GM19238 (cell line): Measurements from ENCODE around the gene CHST3.
"Not testable (repeated sequence)": the region's sequence is repeated elsewhere in the genome, so short reads cannot be mapped to it uniquely, and the experiment has no call there.

Source experiments
- DNase-seq: peaks from one replicate; pipeline ENCODE4 v3.0.0; 2011; ENCODE audit warnings: low spot score; ENCODE audit not compliant: insufficient read length

CHST3 gene

DNA sequence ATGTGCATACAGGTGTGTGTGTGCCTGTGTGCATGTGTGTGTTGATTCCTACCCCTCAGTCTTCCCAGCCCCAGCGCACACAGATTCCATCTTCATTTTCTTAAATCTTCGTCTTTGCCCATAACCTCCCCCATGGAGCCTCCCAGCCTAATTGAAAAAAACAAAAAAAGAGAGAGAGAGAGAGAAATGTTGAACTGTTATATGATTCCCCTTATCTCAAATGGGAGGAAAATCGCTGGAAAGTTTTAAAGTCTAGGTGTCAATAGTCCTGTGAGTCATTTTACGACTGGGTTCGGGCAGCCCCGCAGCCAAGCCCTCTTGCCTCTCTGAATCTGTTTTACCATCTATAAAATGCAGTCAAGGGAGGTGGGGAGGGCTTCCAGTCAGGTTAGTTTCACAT lies 63.3 kb downstream of the CHST3 start:
- DNase-seq: no peak

DNA sequence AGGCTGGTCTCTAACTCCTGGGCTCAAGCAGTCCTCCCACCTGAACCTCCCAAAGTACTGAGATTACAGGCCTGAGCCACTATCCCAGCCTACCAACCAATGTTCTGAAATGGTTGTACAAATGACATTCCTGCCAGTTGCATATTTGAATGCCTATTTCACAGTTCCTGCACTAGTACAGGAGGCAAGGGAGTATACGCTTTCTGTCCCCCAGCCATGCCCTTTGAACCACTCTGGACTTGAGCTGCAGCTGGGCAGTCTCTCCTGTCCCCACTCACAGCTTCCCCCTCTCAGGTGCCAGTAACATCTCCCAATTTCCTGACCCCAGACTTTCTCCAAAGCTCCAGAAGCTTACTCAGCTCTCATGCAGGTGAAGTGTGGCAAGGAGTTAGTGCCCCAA lies 65.2 kb downstream of the CHST3 start:
- DNase-seq: no peak

DNA sequence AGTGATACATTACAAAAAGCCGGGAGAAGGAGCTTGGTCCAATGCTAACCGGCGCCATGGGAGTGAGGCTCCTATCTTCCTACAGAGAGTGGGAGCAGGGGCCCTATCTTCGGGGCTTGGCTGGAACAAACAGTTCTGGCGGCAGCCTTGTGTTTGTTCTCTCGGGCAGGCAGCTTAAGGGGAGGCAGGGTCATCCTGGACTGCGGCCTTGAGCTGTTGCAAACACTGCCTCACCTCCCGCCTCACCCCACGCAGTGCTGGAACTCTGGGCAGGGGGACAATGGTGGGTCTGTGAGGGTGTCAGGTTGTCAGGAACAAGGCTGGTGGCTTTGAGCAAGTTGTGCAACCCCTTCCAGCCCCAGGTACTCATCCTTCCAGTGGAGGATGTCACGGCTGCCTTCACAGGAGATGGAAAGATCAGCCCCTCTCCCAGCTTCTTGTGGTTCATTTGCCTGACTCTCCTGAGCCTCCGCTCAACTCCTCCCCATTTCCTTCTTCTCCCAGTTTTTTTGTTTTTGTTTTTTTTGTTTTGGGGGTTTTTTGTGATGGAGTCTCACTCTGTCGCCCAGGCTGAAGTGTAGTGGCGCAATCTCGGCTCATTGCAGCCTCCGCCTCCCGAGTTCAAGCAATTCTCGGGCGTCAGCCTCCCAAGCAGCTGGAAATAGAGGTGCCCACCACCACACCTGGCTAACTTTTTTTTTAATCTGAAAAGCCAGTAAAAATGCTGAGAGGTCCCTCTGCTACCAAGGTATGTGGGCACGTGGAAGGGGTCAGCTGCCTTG lies 66.8 kb downstream of the CHST3 start:
- DNase-seq: no peak

DNA sequence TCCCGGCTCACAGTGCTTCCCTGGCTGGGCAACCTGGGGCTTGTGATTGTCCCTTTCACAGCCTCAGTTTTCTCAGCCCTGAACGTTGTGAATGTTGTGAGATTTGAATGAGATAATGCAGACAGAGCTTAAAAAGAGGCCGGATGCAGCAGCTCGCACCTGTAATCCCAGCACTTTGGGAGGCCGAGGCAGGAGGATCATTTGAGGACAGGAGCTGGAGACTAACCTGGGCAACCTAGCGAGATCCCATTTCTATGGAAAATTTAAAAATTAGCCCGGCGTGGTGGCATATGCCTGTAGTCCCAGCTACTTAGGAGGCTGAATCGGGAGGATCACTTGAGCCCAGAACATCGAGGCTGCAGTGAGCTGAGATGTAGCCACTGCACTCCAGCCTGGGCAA lies 67.5 kb downstream of the CHST3 start:
- no peak for DNase-seq

DNA sequence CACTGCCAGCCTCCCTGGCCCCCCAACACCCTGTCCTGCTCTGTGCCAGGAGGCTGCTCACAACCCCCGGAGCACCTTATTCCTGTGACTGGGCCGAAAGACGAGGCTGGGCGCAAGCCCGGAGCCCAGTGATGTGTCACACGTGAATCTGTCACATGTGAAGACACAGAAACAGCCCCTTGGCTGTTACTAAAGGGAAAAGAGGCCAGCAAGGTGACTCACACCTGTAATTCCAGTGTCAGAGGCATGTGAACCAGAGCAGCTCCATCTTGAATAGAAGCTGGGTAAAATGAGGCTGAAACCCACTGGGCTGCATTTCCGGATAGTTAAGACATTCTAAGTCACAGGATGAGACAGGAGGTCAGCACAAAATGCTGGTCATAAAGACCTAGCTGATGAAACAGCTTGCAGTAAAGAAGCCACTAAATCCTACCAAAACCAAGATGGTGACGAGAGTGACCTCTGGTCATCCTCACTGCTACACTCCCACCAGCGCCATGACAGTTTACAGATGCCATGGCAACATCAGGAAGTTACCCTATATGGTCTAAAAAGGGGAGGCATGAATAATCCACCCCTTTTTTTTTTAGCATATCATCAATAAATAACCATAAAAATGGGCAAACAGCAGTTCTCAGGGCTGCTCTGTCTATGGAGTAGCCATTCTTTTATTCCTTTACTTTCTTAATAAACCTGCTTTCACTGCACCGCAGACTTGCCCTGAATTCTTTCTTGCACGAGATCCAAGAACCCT lies 68.4 kb downstream of the CHST3 start:
- not testable (repeated sequence) for DNase-seq

DNA sequence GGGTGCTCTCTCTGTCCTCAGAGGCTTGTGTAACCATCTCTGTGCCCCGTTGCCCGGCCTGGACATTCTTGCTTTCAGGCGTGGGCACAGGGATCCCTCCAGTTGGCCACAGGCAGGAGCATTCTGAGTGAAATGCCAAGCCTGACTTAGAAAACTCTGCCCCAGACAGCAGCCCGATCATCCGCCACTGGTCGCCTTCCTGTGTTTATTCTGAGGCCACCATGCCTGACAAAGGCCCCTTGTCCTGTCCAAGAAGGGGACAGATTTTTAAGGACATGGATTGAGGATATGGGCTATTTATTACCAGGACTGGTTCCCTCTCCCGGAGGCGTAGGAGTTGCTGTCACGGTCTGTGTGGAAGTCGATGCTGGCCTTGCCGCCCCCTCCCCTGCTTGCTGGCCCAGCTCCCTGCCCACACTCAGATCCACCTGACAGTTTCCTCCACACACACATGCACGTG lies 69.9 kb downstream of the CHST3 start:
- DNase-seq: no peak

DNA sequence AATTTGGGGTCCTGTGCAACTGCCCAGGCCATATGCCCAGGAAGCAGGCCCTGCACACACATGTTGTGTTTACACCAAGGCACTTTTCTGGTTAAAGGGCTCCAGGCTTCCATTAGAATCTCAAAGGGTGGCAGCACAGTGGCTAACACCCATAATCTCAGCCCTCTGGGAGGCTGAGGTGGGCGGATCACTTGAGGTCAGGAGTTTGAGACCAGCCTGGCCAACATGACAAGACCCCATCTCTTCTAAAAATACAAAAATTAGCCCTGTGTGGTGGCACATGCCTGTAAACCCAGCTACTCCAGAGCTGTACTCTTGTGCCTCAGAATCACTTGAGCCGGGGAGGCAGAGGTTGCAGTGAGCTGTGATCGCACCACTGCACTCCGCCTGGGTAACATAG lies 70.6 kb downstream of the CHST3 start:
- DNase-seq: no peak

DNA sequence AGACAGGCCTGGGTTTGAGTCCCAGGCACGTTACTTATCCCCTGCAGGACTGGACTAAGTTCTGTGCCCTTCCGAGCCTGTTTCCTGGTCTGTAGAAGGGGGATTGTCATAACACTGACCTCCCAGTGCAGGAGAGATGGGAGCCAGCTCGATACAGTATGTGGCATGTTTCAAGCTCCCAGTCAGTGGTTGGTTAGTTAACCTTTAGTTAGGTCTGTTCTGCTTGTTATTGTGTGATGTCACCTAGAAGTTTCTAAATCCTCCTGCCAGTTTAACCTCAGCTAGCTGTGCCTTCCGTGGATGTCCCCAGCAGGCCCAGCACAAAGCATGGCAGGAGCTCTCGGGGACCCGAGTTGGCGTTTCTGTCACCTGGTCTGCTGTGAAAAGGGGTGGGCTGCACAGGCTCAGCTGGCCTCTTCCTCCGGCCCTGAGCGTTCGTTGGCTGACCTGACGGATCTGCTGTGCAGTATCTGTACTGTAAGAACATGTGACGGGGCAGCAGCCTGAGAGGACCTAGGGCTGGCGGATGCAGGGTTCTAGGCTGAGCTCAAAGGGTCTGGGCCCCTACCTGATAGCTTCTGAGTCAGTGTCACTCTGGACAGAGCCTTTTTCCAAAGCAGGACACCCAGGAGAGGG lies 71.2 kb downstream of the CHST3 start:
- no peak for DNase-seq

DNA sequence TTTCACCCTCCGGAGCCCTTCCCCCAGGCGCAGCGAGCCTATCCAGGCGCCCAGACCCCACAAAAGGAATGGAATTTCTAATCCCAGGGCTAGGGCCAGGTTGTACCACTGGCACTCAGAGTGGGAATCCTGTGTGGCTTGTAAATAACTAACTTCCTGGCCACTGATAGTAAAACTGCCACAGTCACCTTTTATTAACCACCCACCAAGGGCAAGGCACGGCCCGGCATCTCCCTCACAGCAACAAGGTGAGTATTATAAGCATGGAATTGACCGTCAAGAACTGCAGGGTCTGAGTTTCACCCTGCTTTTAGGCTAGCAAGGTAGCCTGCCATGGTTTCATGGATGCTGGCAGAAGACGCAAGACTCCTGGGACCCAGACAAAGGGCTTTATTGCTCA lies 73.1 kb downstream of the CHST3 start:
- no peak for DNase-seq

DNA sequence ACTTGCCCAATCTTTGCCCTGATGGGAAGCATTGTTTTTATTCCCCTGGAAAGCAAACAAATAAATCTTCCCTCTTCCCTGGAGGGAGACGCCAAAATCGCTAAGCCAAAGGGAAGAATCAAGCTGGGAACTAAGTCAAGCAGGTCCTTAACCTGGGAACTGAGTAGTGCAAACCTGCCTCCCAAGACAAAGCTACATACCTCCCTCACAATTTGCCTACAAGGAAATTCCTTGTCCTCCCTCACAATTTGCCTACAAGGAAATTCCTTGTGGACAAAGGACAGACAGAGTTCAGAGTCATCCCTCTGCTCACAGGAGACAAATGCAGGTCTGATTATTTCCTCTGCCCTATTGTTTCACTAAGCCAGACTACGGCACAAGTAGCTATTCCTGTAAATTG lies 73.6 kb downstream of the CHST3 start:
- DNase-seq: no peak

DNA sequence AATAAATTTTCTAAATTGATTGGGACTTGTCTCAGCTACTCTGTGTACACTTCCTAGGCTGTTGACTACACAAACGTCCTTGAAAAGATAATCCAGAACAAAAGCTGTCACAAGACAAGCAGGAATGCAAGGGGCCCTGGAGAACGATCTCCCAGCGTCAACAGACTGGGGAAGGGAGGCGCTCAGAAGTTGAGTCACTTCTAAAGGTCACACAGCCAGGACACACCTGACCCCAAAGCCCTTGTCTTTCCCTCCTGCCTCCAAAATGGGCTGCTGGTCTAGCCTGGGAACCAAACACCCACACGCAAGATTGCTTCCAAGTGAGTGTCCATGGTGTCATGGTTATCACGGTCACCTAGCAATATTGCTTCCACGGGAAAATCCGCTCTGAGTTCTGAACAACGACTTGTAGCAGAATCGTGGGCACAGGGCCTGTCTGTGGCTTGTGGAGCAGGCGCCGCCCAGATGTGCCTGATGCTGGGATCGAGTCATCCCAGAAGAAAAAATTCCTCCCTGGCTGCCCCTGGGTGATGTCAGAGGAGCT lies 74.3 kb downstream of the CHST3 start:
- DNase-seq: no peak

DNA sequence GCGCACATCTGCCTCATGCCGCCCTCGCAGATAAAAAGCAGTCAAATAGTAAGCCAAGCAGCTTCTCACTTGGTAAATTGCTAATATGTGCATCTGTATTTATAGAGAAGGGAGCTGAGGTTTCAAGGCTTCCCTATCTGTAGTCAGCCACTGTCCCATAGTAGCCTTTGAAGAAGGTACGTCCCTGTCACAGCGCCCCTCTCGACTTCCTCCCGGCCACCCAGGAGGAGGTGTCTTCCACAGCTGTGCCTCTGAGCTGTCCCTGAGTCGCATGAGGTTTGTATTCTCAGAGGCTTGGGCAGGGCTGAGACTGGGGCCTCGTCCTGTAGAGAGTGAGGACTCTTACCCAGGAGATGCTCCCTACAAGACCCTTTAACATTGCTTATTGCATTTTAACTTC lies 75.2 kb downstream of the CHST3 start:
- DNase-seq: no peak

DNA sequence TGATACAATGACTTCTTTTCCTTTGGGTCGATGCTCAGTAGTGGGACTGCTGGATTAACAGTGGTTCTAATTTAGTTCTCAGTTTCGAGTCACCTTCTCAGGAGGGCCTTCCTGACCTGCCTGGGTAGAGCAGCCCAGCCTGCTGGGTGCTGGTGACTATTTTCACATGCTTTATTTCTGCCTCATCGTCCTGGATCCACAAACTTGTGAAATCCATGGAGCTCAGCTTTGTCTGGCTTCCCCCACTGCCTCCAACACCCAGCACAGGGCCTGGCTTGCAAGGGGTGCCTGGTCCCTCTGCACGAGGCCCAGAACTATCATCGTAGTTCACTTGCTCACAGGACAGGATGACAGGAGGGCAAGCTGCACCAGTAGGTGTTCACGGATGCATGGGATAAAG lies 77.3 kb downstream of the CHST3 start:
- DNase-seq: no peak

DNA sequence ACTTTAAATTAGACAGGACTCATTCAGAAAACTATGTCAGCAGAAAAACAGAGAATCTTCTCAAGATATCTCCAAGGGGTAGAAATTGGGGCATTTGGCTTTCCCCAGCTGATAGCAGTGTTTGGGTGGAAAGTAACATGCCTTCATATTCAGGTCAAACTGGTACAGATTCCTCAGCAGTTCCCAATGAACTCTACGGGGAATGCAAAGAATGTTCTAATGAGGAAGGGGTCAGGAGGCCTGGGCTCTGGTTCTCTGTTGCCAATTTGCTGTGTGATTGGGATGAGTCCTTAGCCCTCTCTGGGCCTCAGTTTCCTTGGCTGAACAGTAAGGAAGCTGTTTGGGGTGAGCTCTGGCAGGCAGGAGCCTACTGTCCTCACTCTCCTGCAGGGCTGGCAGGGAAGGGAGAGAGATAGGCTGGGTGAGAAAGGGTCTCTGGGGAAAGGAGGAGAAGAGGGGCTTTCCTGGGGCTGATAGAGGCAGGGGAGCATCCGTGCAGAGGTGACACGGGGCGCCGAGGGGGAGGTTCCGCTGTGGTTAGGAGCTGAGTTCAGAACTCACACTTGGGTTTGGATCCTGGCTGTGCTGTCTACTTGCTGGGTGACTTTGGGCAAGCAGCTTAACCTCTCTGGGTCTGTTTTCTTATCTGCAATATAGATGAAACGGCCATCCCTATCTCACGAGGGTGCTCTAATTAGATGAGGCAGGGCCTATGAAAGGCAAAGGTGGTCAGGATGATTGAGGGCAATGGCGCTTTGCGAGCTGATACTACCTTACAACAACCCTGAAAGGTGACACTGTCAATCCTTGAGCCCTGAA lies 79.0 kb downstream of the CHST3 start:
- no peak for DNase-seq

DNA sequence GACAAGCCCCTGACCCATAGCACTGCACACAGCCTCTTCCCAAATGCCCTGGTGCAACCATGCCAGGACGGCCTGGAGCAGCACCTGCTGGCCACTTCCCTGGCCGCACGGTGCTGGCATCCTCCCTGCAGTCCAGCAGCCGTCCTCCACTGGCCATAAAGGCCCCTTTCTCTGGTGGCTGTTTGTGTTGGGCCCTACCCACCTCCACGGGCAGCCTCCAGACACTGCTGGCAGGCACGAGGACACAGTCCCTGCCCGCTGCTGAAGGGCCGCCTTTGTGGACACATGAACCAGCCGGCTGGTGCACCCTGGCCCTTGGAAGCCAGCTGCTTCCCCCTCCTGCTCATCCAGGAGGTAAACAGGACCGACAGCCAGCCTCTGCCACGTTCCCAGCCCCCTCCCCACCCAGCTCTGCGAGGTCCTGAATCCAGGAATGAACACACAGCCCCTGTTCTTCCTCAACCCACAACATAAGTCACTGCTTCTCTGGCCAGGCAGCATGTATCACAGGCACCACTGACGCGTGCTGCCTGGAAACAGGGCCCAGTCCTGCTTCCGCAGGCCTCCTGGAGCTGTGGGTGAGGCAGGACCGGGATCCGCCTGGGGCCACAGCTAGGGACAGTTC lies 80.3 kb downstream of the CHST3 start:
- DNase-seq: no peak

DNA sequence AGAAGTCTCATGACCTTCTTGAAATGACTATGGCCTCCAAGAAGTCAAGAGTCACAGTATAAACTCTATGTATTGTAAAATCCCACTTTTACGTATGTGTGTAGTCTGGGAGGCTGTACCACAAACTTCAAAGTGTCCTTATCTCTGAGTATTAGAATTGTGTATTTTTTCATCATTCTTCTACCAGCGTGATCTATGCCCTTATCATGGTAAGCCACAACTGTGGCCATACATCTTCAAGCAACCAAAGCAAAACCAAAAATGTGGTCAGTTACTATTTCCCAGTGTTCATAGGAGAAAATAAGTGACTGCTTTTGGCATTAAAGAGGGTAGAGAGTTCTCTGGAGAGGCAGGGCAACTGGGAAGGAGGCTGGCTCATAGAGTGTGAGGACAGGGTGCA lies 81.4 kb downstream of the CHST3 start:
- DNase-seq: no peak

DNA sequence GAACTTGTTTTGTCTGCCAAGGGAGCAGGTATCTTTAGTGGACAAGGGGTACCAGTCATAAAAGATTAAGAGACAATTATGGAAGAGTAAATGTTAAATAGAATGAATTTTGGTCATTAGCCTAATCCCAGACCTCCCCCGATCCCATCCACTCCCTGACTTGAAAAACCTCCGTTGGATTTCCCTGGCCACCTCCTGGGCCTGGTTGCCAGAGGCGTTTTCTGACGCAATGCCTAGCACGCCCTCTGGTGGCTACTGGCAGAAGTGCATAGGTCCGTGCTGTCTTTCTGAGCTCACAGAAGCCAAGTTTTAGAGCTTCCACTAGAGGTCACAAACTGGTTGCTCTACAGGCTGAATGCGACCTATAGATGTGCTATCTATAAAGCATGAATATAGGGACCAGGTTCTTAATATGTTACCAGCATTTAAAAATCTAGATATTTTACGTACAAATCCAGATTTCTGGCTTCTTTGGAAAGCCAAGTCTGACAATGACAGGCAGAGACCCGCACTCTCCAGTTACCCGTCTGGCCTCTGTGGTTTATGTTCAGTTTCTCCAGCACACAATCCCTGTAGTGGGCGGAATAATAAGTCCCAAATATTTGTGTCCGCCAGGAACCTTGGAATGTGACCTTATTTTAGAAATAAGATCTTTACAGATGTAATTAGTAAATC lies 84.4 kb downstream of the CHST3 start:
- DNase-seq: peak; percentile 84

DNA sequence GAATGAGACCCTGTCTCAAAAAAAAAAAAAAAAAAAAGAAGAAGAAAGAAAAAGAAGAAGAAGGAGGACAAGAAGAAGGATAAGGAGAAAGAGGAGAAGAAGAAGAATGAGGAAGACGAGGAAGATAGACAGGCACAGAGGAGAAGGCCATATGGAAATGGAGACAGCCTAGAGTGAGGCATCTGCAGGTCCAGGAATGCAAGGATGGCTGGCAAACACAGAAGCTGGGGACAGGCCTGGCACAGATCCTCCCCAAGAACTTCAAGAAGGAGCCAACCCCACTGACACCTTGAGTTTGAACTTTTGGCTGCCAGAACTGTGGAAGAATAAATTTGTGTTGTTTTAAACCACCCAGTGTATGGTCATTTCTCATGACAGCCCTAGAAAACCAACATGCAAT lies 85.3 kb downstream of the CHST3 start:
- no peak for DNase-seq

DNA sequence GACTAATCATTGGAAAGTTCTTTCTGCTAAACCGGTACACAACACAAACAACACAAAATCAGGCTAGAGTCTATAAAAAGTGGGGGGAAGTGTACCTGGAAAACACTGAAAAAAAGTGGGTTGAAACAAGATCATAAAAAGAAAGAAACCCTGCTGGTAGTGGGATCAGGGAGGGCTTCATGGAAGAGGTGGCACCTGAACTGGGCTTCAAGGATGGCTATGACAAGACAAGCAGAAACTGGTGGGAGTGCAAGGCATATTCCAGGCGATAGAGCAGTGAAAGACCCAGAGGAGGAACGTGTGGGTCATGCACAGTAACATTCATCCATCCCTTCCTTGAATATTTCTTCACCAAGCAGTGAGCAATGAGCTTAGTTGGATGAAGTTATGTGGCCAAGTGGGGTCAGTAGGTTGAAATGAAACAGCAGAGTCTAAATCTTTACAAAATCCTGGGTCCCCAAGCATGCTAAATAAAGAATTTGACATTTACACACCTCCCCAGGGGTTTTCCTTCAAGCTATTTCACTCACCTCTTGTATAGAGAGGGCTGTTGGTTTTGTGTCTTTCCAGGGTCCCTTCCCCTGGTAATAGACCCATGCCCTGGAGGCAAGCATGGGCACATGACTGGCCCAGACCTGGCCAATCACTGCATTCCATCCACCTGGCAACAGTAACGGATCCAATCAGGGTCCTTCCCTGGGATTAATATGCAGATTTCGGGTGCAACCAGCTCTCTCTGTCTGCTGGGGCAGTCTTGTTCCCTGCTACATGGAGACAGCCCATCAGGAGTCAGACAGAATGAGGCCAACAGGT lies 86.0 kb downstream of the CHST3 start:
- DNase-seq: no peak
